SH-SY5Y (cell line): ENCODE measurements around the gene SLC34A1.

Experiments
- GATA2 ChIP-seq: IDR thresholded peaks from 2 replicates; pipeline ENCODE4 v1.6.1; 2011; ENCODE audit warnings: mild to moderate bottlenecking, low read depth, low read length
- GATA3 ChIP-seq: IDR thresholded peaks from 2 replicates; pipeline ENCODE4 v1.6.1; 2011; ENCODE audit warnings: low read depth, mild to moderate bottlenecking, low read length, moderate library complexity

- no peak for TF ChIP-seq GATA2
- TF ChIP-seq GATA3: no peak
These were observed 19.9 kb upstream of the SLC34A1 start for GRCh38 chr5:177364159-177364962.
